RWPE1 (cell line): ENCODE data around the gene VEZF1.
A peak's percentile ranks its signal among the peaks of the same experiment; 100 is the strongest.

ENCODE experiments used
- CTCF ChIA-PET: fragments of 350-600 bp; sonication (Branson Sonifier 250); formaldehyde crosslinking; extraction: SDS; loops from one replicate; lab custom pipeline; 2021; lab: Yijun Ruan, JAX
- POLR2A ChIA-PET: fragments of 400-600 bp; formaldehyde crosslinking; extraction: SDS; loops from one replicate; lab custom pipeline; 2020; ENCODE audit warnings: antibody characterized with exemption; ENCODE audit not compliant: low non-redundant PET; lab: Yijun Ruan, JAX
- DNase-seq: peaks from one replicate; pipeline ENCODE4 v3.0.0; 2012; ENCODE audit warnings: low spot score
- H3K27ac ChIP-seq: fragments of 450-650 bp; 2 replicates; pipeline ENCODE4 v1.5.1; 2017
- TF ChIP-seq, protein P1 (sequence below): fragments of 450-650 bp; conservative IDR thresholded peaks from 2 replicates; pipeline ENCODE4 v1.5.1; 2017; ENCODE audit warnings: low read depth, mild to moderate bottlenecking

The VEZF1 gene

DNA sequence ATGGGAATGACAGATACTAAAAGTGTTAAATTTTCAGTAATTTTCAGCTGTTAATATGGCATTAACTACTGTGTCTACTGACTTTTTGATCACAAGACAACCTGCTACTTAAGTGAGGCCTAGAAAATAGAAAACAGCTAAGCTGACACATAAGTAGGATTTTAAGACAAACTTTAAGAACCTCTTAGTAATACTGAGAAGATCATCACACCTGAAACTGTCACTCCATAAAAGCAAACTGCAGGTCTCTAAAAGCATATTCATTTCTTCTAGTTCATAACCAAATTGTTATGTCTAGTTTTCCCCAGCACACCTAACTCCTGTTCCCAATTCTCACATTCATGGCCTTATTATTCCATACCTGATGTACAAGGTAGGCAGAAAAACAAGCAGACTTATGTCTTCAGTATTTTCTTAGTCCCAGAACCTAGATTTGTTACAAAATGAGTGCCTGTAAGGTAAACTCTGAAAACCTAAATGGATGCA is 11.0 kb upstream of the VEZF1 start:
- POLR2A ChIA-PET: no interaction called here
- CTCF ChIA-PET: interaction anchor here (0.6 to 3.1 kb wide), 20 partner anchors 9 to 647 kb away, joined by 3 to 16 read pairs (median 4); partner anchors contain the start of gene VEZF1

DNA sequence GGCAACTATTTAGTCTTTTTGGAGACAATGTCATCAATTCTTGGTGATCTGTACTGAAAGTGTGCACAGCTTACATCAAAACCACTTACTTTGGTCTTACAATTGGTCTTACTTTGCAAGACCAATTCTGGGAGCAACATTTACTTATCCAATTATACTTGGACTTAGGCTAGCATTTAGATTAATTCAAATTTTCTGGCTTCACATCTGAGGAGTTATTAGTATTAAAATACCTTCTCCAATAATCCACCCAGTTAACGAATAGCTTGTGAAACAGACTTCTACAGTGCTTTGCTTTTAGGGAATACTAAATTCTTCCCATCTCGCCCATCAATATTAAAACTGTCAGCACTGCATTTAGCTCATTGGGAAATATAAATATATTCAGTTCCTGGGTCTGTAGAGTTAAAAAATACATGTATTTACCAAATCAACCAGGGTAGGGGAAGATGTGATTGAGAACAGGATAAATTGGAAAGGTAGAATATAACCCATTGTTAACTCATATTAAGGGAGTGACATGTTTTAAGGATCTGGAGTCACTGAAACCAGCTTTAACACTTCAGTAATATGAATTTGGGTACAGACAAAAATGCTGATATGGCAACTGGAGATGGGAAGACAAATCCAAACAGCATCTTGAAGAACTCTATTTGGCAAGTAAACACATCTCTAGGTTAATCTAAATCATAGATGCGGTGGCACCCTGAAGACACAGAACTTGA is 9.2 kb upstream of the VEZF1 start:
- TF ChIP-seq, protein P1, sequence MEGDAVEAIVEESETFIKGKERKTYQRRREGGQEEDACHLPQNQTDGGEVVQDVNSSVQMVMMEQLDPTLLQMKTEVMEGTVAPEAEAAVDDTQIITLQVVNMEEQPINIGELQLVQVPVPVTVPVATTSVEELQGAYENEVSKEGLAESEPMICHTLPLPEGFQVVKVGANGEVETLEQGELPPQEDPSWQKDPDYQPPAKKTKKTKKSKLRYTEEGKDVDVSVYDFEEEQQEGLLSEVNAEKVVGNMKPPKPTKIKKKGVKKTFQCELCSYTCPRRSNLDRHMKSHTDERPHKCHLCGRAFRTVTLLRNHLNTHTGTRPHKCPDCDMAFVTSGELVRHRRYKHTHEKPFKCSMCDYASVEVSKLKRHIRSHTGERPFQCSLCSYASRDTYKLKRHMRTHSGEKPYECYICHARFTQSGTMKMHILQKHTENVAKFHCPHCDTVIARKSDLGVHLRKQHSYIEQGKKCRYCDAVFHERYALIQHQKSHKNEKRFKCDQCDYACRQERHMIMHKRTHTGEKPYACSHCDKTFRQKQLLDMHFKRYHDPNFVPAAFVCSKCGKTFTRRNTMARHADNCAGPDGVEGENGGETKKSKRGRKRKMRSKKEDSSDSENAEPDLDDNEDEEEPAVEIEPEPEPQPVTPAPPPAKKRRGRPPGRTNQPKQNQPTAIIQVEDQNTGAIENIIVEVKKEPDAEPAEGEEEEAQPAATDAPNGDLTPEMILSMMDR: no peak
- ChIA-PET POLR2A (interaction anchor here (0.5 kb wide), 1 partner anchor 104 kb away, joined by 3 read pairs; no protein-coding TSS in a partner anchor), CTCF (interaction anchor here (0.5 to 3.1 kb wide), 3 partner anchors 29 to 140 kb away, joined by 3 to 16 read pairs (median 3); no protein-coding TSS in a partner anchor)
- no peak for DNase-seq
- H3K27ac ChIP-seq: no peak overlapping the region

More for the DNA sequence above, 11.0 kb upstream of the VEZF1 start:
- DNase-seq: no peak
- TF ChIP-seq, protein P1: no peak
- no peak overlapping the region for H3K27ac ChIP-seq

DNA sequence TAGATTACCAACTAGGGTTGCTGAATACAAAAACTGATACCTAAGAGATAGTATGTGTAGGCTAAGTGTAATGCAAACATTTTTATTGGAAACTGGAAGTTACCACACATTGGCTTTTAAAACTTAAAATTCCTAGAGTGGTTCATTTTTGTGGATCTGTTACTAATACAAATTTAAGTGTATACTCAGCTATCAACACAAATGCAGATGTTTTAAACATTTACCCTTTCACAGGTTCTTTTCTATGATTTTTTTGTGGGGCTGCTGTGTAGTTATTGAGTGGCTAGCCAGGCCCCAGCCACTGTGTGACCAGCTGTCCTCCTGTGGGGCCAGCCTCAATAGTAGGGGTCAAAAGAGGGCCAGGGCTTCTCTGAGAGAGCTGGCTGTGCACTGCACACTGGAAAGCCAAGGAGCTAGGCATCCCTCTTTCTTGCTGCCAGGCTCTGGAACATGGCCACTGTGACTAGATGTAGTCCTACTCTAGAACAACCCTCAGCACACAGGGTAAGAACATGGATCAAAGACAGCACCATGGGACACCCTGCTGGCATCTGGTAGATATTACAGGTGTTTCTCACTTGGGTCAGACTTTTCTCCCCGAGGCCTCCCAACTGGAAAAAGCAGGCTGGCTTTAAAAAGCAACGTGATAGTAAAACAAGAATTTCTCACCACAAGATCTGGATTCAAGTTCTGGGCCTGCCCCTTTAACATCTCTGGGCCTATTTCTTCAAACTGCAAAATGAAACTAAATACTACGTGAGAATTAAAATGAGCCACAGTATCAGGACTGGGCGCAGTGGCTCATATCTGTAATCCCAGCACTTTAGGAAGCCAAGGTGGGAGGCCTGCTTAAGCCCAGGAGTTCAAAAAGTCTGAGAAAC is 7.3 kb upstream of the VEZF1 start:
- POLR2A ChIA-PET: no interaction called here
- TF ChIP-seq, protein P1: peak; percentile 72
- H3K27ac ChIP-seq: peak overlapping the region; percentile 64
- CTCF ChIA-PET: interaction anchor here (0.6 to 1.1 kb wide), 6 partner anchors 42 to 144 kb away, joined by 3 to 9 read pairs (median 3); no protein-coding TSS in a partner anchor
- DNase-seq: peak; percentile 69

DNA sequence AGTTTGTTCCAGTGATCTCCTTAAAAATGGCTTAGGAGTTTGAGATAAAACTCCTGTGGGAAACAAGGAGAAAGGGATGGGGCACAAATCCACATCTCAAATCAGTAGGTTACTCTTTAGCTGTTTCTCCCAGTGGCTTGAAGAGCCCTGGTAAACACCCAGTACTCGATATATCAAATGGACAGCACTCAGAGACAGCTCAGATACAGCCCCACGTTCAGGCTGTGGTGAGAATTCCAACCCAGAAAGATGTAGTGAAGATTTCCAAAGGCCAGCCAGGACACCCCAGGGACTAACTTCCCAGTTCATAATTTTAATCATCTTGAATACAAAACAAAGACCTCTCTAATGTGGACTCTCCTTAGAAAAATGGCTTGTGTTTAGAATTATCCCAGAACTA is 6.4 kb upstream of the VEZF1 start:
- POLR2A ChIA-PET: no interaction called here
- TF ChIP-seq, protein P1: no peak
- no peak overlapping the region for H3K27ac ChIP-seq
- CTCF ChIA-PET: interaction anchor here (0.5 to 1.1 kb wide), 5 partner anchors 41 to 143 kb away, joined by 3 to 9 read pairs (median 3); no protein-coding TSS in a partner anchor
- DNase-seq: no peak

DNA sequence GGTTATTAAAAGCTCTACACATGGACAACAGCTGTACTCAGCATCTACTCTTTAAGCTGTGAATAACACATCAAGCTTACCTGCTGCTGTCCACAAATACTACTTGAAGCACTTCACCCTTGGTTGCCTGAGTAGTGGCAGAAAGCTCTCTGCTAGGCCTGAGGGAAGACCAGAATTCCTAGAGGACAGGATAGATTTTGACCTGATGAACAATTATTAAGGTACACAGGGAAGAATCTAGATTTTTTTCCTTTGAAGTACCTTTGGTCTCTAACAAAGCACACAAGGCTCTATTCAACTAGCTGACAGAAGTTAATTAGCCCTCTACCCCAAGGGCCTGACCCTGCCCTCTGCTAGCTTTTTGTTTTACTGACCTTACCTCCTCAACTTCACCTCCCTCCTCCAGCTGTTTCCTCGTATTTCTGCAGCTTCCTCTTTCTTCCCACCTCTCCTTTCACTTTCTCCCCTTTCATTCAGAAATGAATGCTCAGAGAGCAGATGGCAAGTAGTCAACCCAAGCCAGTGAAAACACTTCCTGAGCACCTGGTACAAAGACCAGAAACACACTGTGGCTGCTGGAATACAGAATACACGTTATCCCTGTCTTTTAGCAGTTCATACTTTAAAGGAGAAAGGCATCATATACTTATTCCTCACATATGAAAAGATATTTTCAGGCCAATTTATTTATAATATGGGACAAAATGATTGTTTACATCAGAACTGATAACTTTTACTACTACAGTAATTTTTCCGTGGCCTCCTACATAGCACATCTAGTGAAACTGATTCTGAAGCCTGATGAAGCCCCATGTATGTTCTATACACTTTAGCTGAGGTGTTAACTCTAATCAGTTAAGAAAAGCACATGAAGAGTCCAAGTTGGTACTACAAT is 5.7 kb upstream of the VEZF1 start:
- CTCF ChIA-PET: interaction anchor here (0.5 to 1.4 kb wide), 5 partner anchors 108 to 135 kb away, joined by 3 to 7 read pairs (median 3); no protein-coding TSS in a partner anchor
- POLR2A ChIA-PET: no interaction called here
- peak overlapping the region; percentile 40 for H3K27ac ChIP-seq
- no peak for DNase-seq
- TF ChIP-seq, protein P1: no peak
